Vagina (tissue), 2 donors: ENCODE results near the gene STEAP3. TPM values are rescaled to one million over a fixed set of nuclear protein-coding genes. Genes with fewer than 3 reads are reported as not detected.

Source experiments
- DNase-seq, 2 donors: peaks; one replicate each; pipeline ENCODE4 v3.0.0-alpha.2; 2017; ENCODE audit errors: extremely low spot score in 2 of 2
- H3K27ac ChIP-seq: fragments of 200-600 bp; sonication (generic); one replicate; pipeline ENCODE4 v1.5.1; 2019
- H3K27me3 ChIP-seq: fragments of 200-600 bp; sonication (generic); one replicate; pipeline ENCODE4 v1.5.1; 2019
- H3K36me3 ChIP-seq, 2 donors: fragments of 200-600 bp; sonication (generic); one replicate each; pipeline ENCODE4 v1.5.1; 2017 to 2019
- H3K4me1 ChIP-seq: fragments of 200-600 bp; sonication (generic); one replicate; pipeline ENCODE4 v1.5.1; 2019
- H3K4me3 ChIP-seq, 2 donors: fragments of 200-600 bp; sonication (generic); 1 replicate in 1 of 2; 2 replicates in 1 of 2; pipeline ENCODE4 v1.5.1; 2016 to 2019
- H3K9me3 ChIP-seq: fragments of 200-600 bp; sonication (generic); one replicate; pipeline ENCODE4 v1.5.1; 2019
- CTCF ChIP-seq, 3 experiments: fragments of 450-650 bp in 2 of 3; fragments of 200-600 bp in 1 of 3; sonication (generic) in 1 of 3; IDR thresholded peaks; one replicate each; pipeline ENCODE4 v1.5.1; 2017 to 2019; ENCODE audit warnings: antibody characterized with exemption in 3 of 3, mild to moderate bottlenecking in 2 of 3, moderate library complexity in 2 of 3
- POLR2A ChIP-seq, 2 donors: fragments of 450-650 bp; IDR thresholded peaks; one replicate each; pipeline ENCODE4 v1.6.1; 2017; ENCODE audit warnings: antibody characterized with exemption in 2 of 2, mild to moderate bottlenecking in 2 of 2, moderate library complexity in 2 of 2
- POLR2AphosphoS5 ChIP-seq, 2 donors: sonication (generic); formaldehyde crosslinking; IDR thresholded peaks; one replicate each; pipeline ENCODE4 v1.9.0; 2017; ENCODE audit warnings: antibody characterized with exemption in 2 of 2, mild to moderate bottlenecking in 2 of 2, low read depth in 1 of 2; ENCODE audit not compliant: insufficient read depth in 1 of 2
- intact Hi-C: fragments of 100-400 bp; cut with DNase I; formaldehyde crosslinking; loops from one replicate; pipeline ENCODE4 v1.15.1; 2023
- total RNA-seq: library from RNA; depleted of rRNA; stranded (reverse); fragments of >200 nt; gene quantifications from one replicate; pipeline ENCODE4 v1.2.3, GENCODE V29; 2016

Gene STEAP3
- total RNA-seq, 1 donor from 2014 or later: 22.1 TPM

DNA sequence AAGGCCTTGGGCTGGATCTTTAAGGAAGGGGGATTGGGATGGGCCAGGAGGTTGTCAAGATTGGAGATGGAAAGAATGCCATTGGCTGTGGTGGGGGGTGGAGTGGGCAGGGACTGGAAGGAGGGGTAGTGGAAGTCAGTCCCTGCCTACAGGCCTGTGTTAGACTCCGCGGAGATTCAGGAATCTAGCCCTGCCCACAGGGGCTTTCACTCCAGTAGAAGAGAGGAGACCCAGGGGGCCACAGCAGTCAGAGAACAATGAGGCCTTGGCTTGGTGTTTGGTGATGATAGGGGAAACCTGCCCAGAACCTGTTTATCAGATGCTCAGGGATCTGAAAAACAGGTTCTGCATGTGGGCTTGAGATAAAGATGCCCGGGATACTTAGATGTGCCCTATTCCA, 6.1 kb downstream of the STEAP3 start:
- Histone ChIP-seq H3K36me3 (no peaks in the 10 kb centered on the region), H3K27me3 (no peaks in the 10 kb centered on the region), H3K27ac (no peak overlapping the region), H3K4me3 (no peak overlapping the region), H3K9me3 (no peaks in the 10 kb centered on the region), H3K4me1 (peaks cover 1% of the 10 kb centered on the region)
- TF ChIP-seq POLR2AphosphoS5 (IDR thresholded peaks at IDR 0.05; ENCODE audit: insufficient read depth in 1 of 2, low read depth in 1 of 2) (no peak), POLR2A (IDR thresholded peaks at IDR 0.05) (no peak), CTCF (IDR thresholded peaks at IDR 0.05) (no peak)
- intact Hi-C loops: no loop called here
- DNase-seq: no peak

DNA sequence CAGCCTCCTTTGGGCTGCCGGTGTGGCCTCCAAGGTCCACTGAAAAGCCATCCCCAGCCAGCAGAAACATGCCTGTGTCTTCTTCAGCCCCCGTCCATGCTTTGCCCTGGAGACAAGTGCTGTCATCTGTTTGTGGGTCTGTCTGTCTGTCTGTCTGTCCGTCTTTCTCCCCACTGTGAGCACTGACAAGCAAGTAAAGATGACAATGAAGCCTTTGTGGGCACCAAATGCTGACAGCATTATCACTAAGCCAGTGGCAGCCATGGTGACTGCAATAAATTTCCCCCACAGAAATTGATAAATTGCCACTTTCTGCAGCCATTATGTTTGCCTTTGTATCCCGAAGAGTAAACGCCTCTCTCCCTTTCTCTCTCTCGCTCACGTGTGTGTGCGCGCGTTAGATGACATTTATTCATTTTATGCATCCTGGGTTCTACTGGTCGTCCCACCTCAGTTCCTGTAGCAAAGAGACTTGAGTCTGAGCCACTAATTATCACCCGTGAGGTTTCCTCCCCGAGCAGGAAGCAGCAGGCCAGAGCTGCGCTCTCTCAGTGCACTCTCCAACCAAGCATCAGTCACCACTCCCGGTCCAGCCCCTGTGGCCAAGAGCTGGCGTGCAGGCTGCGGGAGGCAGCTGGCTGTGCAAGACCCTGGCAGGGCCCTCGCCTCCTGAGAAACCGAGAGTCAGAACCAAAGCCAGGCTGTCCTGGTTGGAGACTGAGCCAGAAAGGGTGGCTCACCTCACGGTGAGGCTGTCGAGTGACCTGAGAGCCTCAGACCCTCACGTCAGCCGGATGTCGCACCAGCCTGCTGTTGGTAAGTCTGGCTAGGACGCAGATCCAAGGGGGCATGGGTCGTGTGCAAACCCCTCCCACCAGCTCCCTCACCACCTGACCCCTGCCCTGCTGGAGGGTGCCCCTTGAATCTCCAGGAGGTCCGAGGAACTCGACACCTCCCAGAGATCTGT, 6.9 kb downstream of the STEAP3 start:
- no peaks in the 10 kb centered on the region for H3K9me3 ChIP-seq
- H3K4me3 ChIP-seq: no peak overlapping the region
- H3K36me3 ChIP-seq: no peaks in the 10 kb centered on the region
- no peak for DNase-seq
- H3K27me3 ChIP-seq: no peaks in the 10 kb centered on the region
- intact Hi-C loops: no loop called here
- H3K27ac ChIP-seq: no peak overlapping the region
- no peaks in the 10 kb centered on the region for H3K4me1 ChIP-seq
- no peak for TF ChIP-seq POLR2A (IDR thresholded peaks at IDR 0.05)
- no peak for TF ChIP-seq POLR2AphosphoS5 (IDR thresholded peaks at IDR 0.05; ENCODE audit: insufficient read depth in 1 of 2, low read depth in 1 of 2)
- no peak for TF ChIP-seq CTCF (IDR thresholded peaks at IDR 0.05)

- no peak for DNase-seq
- no peaks in the 10 kb centered on the region for H3K36me3 ChIP-seq
- H3K27ac ChIP-seq: no peak overlapping the region
- intact Hi-C loops: no loop called here
- H3K4me1 ChIP-seq: no peaks in the 10 kb centered on the region
- no peaks in the 10 kb centered on the region for H3K27me3 ChIP-seq
- no peak overlapping the region for H3K4me3 ChIP-seq
- TF ChIP-seq POLR2AphosphoS5 (IDR thresholded peaks at IDR 0.05; ENCODE audit: insufficient read depth in 1 of 2, low read depth in 1 of 2): no peak
- no peak for TF ChIP-seq POLR2A (IDR thresholded peaks at IDR 0.05)
- TF ChIP-seq CTCF (IDR thresholded peaks at IDR 0.05): no peak
- no peaks in the 10 kb centered on the region for H3K9me3 ChIP-seq
These were observed 8.5 kb downstream of the STEAP3 start for GRCh38 chr2:119231975-119232665.

DNA sequence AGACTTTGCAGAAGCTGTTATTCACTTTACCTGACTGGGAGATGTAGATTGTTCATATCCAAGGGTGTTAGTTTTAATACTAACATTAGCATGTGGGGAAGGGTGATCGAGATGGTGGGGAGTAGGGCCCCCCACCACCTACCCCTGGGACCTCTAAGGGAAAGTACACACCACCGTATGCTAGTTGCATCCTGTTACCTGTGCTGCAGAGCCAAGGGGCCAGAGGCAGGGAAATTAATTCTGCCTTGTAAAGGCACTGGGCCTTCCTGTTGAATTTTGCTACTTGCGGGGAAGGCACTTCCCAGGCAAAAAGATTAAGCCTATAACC, 9.0 kb downstream of the STEAP3 start:
- DNase-seq: no peak
- TF ChIP-seq CTCF (IDR thresholded peaks at IDR 0.05): no peak
- TF ChIP-seq POLR2A (IDR thresholded peaks at IDR 0.05): no peak
- no peak for TF ChIP-seq POLR2AphosphoS5 (IDR thresholded peaks at IDR 0.05; ENCODE audit: insufficient read depth in 1 of 2, low read depth in 1 of 2)
- Histone ChIP-seq H3K9me3 (no peaks in the 10 kb centered on the region), H3K36me3 (no peaks in the 10 kb centered on the region), H3K4me1 (no peaks in the 10 kb centered on the region), H3K27me3 (no peaks in the 10 kb centered on the region), H3K27ac (no peak overlapping the region), H3K4me3 (no peak overlapping the region)
- intact Hi-C loops: no loop called here
